GM12872 (cell line): ENCODE results near the gene ASAP2.

Experiments used
- CTCF ChIP-seq: IDR thresholded peaks from 3 replicates; pipeline ENCODE4 v1.5.1; 2011; ENCODE audit warnings: low read depth, mild to moderate bottlenecking, low read length, moderate library complexity; ENCODE audit not compliant: insufficient read depth

ASAP2 gene

DNA sequence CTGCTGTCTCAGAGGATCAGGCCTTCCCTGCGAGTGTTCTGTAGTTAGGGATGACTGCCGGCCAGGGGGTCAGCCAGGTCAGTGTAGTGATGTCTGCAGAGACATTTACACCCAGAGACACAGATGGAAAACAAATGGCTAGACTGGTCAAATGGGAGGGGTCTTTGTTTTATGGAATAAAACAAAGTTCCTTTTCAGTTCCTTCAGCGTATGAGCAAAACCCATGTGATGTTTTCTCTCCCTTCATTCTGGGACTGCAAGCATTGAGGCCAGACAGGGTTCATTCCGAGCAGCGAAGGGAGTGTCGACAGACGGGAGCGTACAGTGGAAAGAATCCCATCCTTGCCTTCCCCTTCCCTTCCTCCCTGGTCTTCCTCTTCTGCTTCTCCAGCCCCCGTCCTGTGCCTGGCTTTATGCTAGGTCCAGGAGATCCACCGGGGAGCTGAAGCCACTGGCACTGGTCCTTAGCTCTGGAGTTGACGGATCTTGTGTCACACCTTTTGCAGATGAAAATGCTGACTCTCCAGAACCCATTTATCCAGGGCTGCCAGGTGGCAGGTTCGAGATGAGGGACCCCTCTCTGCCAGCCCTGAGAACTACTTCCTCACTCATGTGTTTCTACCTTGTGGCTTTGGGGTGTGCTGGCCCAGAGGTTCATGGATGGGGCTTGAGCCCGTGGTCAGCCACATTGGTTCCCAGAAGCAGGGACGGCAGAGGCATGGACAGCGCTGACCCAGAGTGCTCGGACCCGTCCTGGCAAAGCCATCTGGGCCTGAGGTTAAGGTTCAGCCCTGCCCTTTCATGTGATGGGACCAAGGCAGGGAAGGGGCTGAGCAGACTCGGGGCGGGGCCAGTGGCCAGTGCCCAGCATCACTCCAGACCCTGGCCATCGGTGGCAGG lies 192.5 kb downstream of the ASAP2 start:
- no peak for TF ChIP-seq CTCF

DNA sequence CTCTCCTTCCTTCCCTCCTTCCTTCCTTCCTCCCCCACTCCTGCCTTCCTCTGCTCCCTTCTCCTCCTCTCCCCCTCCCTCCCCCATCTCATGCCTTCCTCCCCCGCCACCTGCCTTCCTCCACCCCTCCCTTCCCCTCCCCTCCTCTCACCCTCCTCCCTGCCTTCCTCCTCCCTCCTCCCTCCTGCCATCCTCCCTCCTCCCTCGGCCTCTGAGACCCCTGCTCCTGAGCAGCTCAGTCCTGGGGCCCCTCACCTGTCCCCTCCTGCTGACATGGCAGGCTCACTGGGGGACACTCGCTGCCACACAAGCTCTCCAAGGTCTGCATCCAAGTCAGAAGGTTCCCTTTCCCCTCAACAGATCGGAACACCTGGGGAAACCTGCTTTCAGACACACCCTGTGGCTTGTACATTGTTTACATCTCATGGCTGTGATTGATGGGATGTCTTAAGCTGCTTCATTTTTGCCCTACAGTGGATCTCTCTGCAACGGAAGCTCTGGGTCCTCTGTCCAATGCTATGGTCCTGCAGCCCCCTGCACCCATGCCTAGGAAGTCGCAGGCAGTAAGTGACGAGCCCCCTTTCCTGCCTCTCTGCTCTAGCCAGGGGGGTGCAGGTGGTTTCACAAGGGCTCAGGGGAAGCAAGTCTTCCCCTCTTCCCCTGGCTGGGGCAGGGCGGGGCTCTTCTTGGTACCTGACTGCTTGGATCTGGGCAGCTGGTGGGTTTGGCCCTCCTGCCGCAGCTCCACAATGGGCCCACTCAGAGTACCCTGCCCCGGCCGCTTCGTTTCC lies 193.9 kb downstream of the ASAP2 start:
- TF ChIP-seq CTCF, result no peak

DNA sequence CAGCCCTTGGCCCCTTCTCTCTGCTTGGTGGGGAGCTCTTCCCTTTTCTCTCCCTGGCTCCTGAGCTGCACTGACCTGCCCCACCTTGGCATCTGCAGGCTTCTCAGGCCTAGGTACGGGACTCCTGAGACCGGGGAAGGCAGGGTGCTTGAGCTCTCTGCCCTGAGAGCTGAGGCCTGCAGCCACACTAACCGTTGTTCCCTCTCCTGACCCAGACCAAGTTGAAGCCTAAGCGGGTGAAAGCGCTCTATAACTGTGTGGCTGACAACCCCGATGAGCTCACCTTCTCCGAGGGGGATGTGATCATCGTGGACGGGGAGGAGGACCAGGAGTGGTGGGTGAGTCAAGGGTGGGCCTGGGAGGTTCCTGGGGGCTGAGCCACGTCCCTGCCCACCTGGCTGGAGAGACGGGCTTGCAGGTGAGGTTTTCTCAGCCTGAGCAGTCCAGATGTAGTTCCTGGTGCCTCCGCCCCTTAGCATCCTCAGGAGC lies 194.5 kb downstream of the ASAP2 start:
- TF ChIP-seq CTCF, result no peak

GRCh38 chr2:9401646-9402371 lies 195.2 kb downstream of the ASAP2 start:
- TF ChIP-seq CTCF, result 0 out of 3 replicates have a peak, but pooled peaks have one; percentile 3

- TF ChIP-seq CTCF, result no peak
Measured at GRCh38 chr2:9403924-9404323, 197.3 kb downstream of the ASAP2 start.

DNA sequence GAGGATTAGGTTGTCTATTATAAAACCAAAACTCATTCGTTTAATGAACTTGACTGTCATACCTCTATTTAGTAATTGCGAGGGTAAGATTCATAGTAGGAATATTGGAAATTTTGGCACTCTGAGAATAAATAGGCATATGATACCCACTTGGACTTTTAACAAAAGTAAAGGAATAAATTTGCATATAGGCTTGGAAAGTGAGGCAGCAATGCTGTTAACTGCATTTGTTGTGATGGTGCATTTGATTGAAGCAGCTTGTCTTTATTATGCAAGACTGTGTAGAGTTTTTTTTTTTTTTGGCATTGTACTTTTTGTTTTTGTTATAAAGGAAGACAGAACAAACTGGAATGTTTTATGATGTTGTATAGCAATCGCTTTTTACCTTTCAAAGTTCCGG lies 197.8 kb downstream of the ASAP2 start:
- TF ChIP-seq CTCF, result no peak

- TF ChIP-seq CTCF, result no peak
Measured at GRCh38 chr2:9405636-9406035, 199.0 kb downstream of the ASAP2 start.
